ENCODE results near the gene SLC49A3.
"Not testable (repeated sequence)": the region's sequence is repeated elsewhere in the genome, so short reads cannot be mapped to it uniquely, and the experiment has no call there.

The SLC49A3 gene

GRCh38 chr4:680091-680490 lies 8.9 kb downstream of the SLC49A3 start:
- DNase-seq: no peak

DNA sequence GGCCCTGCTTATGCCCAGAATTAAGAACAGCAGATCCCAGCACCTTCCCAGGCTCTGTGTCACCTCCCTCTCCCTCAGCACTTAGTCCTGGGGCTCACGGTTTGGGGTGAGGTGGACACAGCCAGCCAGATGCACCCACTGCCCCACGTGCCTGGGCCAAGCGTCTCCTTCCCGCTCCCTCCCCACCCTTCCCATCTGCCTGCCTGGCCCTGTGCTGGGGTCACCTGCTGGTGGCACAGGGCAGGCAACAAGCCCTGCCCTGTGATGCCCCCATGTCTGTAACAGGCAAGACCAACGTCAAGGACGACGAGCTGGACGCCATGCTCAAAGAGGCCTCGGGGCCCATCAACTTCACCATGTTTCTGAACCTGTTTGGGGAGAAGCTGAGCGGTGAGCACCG lies 9.3 kb downstream of the SLC49A3 start:
- no peak for DNase-seq

DNA sequence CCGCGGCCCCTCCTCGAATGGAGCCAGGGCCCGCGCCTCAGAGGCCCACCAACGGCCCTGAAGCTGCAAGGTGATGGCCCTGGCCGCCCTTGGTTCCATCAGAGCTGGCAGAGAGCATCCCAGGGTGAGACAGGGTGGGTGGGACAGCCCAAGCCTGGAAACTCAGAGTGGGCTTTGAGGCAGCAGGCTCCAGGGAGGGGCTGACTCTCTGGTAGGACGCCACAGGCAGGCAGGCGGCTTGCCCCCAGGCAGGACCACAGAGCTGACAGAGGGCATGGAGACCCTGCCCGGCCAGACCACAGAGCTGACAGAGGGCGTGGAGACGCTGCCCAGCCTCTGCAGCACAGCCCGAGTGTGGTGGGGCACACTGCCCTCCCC lies 9.9 kb downstream of the SLC49A3 start:
- DNase-seq: no peak

GRCh38 chr4:678331-679103 lies 10.4 kb downstream of the SLC49A3 start:
- DNase-seq: no peak

DNA sequence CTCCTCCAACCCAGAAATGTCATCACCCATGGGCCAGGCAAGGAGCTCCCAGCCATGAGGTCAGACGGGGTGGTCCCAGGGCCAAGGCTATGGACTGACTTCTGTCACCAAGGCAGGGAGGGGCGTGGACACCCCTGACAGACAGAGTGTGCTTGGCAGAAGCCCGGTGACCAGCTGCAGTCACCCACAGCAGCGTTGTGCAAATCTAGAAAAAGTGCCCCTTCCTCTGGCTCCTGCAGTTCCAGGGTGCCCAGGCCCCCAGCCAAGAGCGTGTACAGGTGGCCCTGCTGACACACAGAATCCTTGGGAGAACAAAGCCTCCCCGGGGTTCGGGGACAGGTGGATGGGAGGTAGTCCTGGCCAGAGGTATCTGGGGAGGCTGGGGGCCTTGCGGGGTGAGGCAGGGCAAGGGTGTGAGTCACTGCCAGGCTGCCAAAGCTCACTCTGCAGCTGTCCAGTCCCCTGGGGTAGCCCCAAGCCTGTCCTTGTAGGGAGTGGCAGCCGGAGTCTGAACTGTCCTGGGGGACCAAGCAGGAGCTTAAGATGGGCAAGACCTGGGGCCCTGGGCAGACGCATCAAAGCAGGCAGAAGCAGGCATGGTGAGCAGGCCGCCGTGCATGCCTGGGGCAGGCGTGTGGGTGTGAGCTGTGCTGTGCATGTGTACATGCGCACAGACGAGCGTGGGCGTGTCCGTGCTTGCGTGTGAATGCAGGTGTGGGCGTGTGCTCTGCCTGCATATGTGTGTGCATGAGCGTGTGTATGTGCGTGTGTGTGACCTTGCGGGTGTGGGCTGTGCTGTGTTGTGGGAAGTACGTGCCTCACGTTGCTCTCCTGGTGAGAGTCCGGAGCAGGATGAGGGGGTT lies 11.3 kb downstream of the SLC49A3 start:
- DNase-seq: no peak

DNA sequence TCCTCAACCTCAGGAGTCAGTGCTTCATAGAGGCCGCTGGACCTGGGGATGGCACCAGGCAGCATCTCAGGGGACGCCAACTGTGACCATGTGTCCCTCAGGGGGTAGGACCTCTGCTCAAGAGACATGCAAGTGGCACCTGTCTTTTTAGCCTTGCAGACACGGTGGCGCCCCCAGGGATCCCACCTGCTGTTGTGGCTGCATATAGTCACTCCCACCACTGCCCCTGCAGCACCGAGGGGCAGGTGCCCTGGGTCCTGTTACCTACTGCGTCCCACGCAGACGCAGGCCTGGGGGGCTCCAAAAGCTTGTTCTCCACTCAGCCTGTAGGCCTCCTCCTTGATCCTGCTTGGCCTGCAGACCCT lies 12.1 kb downstream of the SLC49A3 start:
- no peak for DNase-seq

DNA sequence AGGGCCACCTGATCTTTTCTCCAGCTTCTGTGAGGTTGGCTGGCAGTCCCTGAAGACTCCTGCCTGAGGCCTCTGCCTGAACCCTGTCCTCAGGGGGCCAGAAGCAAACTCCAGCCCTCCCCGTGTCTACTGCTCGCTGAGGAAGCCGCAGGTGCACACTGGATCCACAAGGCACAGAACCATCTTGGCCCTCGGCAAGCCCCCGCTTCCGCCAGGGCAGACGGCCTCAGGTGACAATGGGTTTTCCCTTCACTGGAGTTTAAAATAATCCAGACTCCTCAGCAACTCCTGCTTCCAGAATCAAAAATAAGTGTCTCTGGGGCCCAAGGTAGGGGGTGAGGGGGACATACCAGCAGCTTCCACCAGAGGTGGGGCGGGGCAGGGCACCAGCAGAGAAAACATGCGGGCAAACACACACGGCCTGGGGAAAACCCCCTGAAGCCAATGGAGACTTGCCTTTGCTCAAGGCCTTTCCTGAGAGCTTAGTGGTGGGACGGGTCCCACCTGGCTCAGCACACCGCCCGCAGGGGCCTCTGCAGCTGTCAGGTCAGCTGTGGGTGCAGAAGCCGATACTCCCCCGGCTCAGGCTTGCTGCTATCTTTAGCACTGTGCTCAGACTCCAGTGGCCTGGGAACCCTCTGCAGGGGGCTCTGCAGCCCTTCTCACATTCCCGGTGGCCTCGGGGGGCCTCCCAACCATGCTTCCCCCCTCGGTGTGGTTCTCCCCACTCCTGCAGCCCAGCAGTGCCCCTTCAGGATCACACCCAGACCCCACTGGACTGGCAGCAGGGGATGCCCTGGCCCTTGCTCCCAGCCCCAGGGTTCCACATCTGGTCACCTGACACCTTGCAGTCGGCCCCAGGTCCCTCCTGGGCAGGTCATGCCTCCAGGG lies 12.7 kb downstream of the SLC49A3 start:
- DNase-seq: no peak

DNA sequence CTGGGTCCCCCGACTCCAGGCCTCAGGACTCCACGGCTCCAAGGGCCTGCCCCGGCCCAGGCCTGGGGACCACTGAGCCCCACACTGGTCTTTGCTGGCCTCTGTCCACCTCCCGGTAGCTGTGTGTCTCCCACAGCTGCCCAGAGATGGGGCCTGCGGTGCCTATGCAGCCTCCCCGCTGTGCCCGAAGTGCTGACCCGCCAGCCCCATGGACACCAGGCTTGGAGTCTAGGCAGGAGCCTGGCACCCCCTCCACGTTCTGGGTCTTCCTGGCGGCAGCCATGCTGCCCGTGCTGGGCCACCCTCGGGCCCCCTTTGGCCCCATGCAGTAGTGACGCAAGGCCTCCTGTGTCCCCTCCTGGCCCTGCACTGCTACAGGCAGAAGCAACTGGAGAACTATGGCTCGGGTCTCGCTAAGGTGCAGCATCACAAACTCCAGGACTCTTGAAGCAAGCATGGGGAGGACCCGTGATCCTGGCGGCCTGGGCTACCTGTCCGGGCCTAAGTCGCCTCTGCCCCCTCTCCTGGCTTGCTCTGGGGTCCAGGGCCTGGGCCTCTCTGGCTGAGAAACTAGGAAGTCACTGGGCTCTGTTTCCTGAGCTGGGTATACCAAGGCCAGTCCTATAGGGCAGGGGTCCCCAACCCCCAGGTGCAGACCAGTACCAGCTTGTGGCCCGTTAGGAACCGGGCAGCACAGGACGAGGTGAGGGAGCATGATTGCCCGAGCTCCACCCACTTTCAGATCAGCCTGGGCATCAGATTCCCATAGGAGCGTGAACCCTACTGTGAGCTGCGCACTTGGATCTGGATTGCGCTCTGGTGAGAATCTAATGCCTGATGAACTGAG lies 13.7 kb downstream of the SLC49A3 start:
- no peak for DNase-seq

DNA sequence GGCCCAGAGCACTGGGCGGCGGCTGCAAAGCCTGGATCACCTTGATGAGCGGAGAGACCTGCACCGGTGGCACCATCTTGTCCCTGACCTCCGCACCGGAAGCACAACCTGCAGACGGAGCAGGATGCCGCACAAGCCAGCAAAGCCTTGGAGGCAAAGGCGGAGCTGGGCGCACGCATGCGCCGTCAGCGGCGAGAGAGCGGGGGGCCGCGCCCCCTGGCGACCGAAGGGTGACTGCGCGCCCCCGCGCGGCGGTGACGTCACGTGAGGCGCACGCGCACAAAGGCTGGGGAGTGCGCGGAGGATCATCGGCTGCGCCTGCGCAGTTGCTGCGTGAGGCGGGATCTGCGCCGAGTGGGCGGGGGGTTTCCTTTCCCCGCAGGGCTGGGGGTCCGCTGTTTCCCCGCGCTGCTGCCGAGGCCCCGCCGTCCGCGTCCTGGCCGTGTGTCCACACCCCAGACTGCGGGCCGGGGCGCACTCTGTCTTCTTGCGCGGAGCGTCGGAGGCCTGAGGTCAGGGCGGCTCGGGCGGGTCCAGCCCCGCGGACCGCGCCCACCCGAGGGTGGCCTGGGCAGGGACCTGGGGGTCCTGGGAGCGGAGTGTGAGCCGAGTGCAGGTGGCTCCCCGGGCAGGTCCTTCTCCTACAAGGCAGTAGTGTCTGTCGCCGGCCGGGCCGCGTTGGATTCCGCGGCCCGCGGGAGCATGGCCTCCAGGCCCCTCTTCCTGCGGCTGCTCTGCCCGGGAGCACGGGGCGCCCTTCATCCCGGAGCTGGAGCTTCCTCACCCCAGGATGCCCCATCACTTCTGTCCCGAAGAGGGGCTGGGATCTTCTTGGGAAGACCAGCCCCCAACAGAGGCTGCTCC lies 14.5 kb downstream of the SLC49A3 start, which contains the start of the genes ATP5ME and MYL5:
TSS of gene ATP5ME (minus strand) at position 105 of the 864 bp plus-strand sequence. CDS start at position 76, 29 bp downstream.
TSS of gene MYL5 (plus strand) at position 371 of the 864 bp plus-strand sequence. CDS start 3,485 bp downstream, outside the sequence.
- peak; percentile 98 for DNase-seq

DNA sequence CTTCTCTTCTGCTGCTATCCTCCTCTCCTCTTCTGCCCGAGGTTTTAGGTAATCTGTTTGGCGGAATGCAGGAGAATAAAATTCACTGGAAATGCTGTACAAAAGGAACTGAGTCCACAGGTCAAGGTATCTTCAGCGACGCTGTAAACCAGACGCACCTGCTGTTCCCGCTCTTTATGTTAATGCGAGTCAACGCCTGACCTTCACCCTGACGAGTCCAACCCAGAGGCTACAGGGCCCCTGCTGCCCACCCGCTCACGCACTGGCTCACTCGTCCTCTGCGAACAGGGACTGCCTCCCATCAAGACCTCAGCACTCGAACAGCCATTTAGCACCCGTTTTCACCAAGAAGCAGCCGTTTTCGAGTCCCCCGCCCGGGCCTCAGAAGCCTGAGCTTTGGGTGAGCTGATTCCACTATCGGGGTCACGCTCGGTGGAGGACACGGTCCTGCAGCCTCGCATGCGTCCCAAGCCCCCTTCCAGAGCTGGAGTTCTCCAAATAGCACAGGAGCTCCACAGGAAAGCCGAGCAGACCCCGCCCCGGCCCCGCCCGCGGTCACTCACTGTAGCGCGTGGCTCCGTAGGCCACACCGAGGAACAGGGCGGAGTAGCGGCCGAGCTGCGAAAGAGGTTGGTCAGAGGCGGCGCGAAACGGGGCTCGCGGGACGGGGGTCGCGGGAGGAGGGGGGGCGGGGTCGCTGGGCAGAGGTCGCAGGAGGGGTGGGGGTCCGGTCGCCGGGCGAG lies 15.4 kb downstream of the SLC49A3 start:
- DNase-seq: no peak

DNA sequence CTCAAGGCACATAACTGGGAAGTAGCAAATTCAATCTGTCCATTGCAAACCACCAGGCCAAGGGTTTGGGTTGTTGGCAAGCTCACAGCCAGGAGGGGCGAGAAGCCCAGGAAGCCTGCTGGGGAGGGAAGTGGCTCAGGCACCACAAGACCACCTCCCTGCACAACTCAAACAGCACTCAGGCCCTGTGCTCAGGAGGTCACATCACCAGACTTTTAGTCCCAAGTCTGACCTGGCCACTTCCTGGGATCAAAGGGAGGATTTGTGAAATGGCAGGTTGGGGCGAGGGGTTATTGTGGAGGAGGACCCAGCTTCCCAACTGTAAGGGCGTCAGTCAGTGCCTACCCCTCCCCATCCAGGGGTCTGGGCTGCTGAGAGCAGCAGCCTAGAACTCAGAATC lies 17.2 kb downstream of the SLC49A3 start:
- no peak for DNase-seq

GRCh38 chr4:669806-670559 lies 19.0 kb downstream of the SLC49A3 start:
- DNase-seq: not testable (repeated sequence)

GRCh38 chr4:668219-668618 lies 20.7 kb downstream of the SLC49A3 start:
- not testable (repeated sequence) for DNase-seq

DNA sequence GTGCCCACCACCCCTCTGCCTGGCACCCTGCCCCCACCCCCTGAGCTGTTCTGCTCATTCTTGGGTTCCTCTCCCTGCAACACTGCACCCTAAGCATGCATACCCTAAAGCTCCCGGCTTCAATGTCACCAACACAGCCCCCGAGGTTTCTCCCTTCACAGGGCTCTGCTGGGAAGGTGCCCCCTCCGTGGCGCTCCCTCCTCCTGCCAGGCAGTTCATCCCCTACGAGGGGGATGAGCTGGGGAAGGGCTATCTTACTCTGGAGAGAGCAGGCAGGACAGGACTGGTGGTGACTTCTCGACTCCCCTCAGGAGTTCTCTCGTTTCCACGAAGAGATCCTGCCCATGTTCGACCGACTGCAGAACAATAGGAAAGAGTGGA lies 21.4 kb downstream of the SLC49A3 start:
- no peak for DNase-seq

DNA sequence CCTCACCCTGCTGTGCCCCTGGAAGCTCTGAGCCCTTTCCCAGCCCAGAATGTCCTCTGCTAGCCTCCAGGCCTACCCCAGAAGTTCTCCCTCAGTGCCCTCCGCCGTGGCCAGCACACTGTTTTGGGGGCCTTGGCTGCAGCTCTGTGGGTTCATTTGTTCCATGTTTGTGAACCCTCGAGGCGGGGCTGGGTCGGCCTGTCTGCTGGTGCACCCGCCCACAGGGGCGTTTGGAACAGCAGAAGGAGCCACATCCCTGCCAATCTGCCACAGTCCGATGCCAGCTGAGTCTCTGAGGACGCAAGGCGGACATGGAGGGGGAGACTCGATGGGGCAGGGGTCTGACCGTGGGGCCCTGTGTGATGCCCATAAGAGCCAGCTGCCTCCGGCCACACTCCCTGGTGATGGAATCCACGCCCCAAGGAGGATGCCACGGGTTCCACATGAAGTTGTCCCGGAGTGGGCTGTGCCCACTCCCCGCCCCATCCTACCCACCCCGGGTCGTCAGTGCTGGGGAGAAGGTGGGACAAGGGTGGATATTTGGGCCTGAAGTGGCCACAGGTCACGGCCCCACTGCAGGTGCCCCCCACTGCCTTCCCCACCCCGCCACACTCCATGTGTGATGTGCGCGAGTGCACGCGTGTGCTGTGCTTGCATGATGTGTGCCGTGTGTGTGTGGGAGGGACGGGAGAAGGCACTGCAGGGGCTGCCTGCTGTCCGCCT lies 22.0 kb downstream of the SLC49A3 start:
- no peak for DNase-seq

DNA sequence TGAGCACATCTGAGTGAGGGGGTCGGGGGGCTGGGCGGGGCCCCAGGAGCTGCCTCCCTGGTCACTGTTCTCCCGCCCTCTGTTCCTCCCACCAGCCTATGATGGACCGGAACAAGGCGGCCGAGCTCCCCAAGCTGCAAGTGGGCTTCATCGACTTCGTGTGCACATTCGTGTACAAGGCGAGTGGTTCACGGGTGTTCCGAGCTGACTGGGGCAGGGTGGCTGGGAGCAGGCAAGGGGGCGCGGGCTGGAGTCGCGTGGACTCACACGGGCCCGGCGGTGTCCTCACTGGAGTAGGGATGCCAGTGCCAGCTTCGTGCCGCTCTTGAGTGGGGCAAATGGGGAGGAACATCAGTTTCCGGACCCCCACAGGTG lies 22.5 kb downstream of the SLC49A3 start:
- no peak for DNase-seq

DNA sequence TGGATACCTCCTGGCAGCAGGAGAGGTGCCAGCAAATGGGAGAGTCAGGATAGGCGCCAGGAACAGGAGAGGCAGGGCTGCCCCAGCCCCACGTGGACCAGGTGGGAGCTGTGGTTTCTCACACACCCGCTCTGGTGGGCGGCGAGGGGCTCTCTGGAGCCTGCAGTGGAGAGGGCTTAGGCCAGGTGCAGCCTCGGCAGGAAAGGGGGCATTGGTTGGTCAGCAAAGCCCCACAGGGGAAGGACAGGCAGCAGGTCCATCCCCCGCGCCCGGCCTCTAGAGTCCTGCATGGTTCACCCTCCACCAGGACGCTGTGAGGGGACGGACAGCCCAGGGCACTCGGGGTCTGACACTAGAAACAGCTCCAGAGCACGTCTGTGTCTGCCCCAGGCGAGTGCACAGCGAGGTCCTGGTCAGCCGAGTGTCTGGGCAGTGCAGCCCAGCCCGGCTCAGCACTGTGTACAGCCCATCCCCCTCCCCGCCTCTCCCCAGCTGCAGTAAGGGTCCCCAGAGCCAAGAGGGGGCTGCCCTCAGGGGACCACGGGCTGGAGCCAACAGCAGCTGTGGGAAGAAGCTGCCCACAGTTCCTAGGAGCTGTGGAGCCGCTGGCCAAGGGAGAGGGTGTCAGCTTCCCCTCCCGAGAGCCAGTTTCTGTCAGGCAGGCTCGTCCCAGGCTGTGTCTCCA lies 23.1 kb downstream of the SLC49A3 start:
- no peak for DNase-seq

- no peak for DNase-seq
Measured at GRCh38 chr4:665381-665750, 23.6 kb downstream of the SLC49A3 start.
